ENCODE measurements around the gene HOXB9.

HOXB9 gene

DNA sequence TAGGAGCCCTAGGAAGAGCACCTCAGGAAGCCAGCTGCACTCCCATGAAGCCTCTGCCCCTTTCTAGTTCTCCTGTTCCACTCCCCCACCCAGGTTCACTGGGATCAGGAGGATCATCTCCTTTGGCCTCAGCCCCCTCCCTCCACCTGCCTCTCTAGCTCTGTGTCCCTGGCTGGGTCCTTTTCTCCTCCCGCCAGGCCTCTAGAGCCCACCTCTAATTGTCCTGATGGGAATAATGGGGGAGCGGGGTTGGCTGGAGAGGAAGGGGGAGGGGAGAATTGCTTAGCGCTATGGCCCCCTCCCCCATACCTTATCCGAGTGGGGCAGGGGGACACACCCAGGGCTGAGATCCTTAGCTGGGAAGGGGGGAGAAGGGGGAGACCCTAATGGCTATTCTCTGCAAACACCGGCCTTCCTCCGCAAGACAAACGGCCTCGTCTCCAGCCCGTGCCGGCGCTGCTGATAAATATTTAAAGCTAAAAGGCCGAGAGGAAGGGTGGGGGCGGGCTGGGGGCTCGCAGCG lies 16.3 kb downstream of the HOXB9 start:
- DNase-seq, result no peak

DNA sequence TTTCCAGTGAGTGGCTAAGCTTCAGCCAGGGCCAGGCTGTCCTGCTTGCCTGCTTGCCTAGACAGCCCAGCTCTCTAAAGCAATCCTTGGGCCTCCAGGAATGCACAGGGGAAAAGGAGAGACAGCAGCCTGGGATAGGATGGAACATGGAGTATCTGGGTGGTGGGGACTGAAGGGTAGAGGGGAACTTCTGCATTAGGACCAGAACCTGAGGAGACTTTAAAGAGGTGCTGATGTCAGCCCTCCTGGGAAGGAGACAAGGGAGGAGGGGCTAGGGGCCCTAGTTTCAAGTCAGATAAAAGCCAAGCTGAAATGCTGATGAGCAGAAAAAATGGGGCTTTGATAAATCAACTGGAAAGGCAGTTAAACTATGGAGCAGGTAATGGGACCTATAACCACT lies 17.1 kb downstream of the HOXB9 start:
- no peak for DNase-seq

DNA sequence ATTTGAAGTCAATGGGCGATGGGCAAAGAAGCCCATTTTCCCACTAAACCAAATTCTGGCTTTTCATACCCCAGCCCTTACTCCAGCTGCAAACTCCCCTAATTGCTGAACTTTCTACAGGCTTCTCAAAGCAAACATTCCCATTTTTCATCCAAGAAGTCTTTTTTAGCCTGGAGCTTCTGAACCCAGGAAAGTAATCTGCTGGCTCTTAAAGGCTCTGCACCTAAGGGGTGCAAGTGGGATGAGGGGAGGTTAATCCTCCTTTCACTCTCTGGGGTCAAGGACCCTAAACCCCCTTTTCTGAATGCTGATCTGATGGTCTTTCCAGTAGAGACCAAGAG lies 17.7 kb downstream of the HOXB9 start:
- no peak for DNase-seq

DNA sequence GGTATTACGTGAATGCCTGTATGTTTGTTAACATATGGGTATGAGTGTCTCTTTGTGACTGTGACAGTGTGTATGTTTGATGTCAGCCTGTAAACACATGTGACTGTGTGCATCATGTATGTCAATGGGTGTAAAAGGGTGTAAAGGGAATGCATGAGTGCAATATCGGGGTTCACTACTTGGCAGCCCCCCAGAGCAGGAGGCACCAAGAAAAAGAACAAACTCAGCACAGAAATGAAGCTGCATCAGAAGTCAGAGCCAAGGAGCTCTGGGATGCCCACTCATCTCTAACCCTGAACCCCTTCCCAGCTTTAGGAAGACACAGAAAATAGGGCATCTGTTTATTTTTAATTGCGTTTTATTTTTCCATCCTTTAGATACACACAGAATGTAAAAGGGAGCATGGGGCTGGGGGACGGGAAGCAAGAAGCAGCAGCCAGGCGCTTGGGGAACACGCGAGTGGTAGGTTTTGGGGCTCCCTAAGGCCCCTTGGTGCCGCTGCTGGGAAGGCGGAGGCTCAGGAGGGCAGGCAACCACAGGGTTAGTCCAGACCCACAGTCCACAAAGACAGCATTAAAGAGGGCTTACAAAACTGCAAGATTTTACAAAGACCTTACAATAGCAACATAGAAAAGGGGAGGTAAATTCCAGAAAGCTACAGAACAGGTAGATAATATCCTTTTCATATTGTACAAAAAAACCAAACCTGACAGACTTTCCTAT lies 19.1 kb downstream of the HOXB9 start:
- DNase-seq, result no peak

DNA sequence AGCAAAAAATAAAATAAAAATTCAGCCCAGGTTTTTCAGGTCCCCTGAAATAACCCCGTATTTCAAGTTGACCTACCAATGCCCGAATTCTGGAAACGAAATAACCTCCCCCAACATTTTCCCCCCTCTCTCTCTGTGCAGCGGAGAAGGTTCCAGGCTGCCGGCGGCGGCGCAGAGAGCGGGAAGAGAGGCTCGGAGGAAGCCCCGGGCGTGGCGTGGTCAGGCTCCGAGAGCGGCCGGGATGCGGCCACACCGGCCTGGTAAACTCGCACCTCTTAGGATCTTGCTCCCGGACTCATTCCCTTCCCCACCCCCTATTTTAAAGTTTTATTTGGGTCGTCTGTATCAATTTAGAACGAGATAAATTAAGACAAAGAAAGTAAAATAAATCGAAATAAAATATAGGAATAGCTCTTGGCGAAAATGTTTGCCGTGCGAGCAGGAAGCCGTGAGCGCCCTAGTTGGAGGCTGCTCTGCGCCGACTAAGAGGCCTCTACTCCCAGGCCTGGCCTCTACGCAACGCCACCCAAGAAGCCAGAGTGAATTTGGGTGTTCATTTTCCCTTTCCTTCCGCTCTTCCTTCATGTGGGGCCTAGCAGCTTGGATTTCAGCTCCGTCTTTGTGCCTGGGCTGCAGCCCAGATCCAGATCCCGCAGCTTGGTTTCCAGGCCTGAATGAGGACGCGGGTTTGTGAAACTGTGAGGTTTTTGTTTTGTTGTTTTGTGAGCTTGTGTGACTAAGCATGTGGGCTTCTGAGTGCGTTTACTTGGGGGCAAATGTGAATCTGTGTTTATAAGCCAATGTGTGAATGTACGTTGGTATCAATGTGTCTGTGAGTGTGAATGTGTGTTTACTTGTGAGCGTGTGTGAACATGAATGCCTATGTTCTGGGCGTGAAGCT lies 19.9 kb downstream of the HOXB9 start:
- no peak for DNase-seq

DNA sequence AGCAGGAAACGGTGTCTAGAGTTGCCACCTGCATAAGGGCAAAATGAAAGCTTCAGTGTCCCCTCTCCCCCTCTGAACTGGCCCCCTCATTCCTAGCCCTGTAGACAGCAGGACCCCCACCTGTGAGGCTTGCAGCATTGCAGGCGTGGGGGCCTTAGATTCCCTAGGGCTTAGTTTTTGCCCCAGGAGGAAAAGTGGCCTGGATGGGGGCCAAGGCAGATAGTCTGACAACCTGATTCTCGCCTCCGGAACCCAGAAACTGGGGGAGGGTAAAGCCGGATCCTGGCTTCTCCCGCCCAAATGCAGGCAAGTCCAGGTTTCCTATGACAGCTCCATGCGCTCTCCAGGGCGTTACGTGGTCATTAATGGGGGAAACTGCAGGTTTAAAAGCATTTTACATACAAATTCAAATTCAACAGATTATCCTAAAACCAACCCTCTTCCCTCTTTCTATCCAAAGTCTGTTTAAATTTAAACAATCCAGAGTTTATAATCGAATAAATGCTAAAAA lies 20.7 kb downstream of the HOXB9 start:
- no peak for DNase-seq

DNA sequence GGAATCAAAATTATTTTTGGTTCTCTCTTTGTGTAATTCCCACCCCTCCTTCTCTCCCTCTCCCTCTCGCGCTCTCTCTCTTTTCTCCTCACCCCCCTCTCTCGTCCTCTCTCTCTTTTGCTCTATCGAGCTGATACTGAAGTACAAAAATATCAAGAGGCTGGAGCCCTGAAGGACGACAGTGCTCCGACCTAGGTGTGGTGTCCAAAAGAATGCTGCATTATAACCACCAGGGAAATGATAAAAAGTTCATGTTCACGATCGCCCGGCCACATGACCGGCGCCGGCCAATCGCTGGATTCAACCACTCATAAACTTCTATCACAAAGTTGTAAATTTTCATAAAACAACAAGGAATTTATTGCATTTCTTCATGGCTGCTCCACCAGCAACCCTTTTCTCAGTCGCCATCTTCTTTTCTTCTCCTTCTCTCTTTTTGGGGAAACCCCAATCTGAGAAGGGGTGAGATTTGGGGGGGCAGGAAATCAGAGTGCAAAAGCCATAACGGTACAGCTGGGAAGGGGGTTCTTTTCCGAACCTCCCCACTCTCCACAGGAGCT lies 21.3 kb downstream of the HOXB9 start, which contains the start of gene HOXB6:
TSS of gene HOXB6 (minus strand) at position 217 of the 560 bp plus-strand sequence. CDS start 6,836 bp downstream, outside the sequence.
- no peak for DNase-seq

DNA sequence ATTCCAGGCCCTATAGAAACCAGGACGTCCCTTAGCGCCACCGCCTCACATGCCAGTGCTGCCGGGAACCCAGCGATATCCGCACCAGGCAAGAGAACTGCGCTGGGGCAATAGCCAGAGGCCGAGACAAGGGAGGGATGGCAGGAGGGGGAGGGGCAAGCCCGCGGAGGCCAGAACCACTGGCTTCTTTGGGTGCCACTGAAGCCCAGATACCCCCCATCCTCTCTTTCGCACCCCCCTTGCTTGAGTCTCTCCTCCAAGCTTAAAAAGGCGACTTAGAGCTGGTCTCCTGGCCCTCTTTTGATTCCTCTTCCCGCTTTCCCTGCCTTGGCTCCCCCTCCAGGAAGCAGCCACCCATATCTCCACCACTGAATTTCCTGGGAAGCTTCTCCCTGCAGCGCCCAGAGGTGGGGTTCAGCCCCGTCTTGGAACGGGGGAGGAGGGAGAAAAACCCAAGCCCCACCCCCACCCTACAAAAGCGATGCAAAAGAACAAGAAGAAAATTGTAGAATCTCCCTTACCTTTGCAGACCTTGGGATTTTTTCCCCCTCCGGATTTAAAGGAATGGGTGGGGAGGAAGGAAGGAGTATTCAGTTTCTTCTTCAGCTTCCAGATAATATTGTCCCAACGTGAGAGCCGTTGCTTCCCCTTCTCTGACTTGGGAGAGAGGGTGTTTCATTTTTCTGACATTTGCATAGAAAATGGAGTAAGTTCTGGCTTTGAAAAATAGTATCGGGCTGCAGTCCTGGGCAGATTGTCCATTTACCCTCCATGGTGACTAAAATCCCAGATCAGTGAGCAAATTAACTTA lies 22.0 kb downstream of the HOXB9 start:
- no peak for DNase-seq

DNA sequence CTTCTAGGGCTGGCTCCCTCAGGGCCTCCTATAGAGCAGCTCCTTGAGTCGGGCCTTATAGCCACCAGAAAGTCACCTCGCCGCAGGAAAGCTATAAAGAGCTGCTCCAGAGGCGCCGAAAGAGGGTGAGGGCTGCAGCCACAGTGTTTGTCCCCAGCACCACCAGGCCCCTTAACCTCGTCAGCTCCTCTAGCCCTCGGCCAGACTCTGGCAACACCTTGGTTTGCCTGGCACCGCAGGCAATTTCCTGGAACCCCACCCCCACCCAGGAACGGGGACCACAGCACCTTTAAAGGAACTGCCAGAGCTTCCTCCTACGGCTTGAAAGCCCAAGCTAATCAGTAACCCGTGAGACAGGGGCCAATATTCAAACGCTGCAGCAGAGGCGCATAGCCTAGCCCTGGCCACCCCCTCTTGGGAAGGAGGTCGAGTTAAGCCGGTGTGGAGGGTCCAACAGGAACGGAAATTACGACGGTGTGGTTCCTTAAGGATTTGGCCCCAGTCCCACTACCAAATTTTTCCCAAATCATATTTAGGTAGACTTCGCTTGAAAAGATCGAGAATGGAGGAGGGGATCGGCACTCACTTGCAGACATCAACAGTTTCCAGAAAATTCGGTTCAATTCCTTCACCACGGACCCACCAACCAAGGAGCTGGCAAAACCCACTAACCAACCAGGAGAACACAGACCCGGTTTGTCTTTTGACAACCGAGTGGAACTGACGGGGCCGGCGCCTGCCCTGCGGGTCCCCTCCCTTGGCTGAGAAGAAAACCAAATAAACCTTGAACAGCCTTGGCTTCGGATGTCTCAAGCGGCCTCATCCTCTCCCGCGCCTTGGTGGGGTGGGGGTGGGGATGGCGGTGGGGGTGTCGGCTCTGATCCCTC lies 24.4 kb downstream of the HOXB9 start:
- DNase-seq, result no peak

DNA sequence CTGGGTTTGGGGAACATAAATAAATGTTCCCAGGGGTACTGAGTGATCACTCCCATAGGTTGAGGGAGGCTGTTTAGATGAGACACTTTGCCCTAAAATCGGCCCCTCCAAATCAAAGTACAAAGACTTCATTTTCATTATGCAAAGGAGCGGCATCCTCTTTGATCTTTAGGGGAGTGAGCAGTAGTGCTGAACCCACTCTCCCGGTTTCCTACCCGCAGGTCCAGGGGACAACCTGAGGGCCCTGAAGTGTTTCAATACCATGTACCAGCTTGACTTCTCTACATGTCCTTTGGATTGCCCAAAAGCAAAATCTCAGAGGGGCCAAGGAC lies 25.0 kb downstream of the HOXB9 start:
- DNase-seq, result no peak

DNA sequence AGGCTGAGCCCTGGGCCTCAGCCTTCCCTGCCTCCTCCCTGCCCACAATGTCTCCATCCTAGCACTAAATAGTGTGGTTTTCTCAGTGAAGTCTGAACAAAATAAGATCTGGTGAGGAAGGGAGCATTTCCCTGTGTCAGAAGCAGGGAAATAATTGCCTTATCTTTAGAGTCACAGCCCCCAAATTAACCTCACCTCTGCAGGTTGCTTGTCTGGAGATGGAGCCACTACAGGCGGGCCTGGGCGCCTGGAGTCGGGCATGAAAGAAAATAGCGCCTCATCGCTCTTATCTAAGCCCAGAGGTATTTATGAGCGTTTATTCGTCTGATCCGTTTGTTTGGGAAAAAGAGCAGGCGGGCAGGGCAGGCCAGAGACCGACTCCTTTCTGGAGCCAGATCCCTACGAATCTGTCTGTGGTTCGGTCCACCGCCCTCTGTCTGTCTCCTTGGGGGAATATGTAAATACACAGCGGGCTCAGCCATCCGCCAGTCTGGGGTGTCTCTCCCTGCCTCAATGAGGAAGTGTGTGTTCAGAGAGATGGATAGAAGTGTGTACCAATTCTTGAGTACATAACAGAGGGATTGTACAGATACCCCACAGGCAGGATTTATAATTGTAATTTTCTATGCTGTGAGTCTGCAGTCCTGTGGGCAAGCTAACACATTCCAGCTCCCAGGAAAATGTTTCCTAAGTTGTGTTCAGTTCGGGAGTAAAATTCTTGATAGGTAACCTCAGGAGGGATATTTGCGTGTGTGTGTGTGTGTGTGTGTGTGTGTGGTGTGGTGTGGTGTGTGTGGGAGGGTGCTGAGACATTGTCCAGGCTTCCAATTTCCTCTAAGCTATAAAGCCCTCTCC lies 25.7 kb downstream of the HOXB9 start:
- DNase-seq, result no peak

DNA sequence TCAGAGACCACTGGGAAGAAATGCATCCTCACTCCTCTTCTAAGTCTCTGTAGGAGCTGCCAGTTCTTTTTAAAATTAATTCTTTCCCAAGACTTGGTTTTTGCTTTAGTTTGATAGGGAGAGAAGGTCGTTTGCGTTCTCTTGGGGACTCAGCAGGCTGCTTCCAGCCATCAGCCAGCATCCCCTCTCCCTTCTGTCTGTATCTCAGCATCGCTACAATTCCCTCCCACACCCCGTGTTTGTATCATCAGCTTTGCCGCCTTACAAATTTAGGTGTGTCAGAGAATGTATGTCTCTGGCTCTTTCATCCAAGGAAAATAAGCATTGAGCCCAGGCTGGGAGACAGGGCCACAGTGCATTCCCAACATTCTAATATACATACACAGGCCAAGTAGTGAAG lies 26.8 kb downstream of the HOXB9 start:
- DNase-seq, result no peak

DNA sequence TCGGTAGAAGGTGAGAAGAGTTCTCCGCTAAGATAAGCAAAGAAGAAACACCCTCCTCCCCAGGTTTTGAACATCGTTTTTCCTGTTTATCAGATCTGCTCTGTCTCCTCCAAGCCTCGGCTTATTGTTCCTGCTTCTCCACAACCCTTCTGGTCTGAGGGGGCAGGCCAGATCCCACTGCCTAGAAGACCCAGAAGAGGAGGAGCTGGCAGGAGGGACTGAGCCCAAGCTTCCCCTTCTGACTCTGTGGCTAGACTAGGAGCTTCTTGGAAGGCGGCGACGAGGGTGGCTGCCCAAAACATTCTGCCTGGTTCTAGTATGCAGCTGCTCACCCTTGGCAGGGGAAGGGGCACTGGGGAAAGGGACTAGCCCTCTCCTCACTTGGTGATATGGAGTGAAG lies 27.4 kb downstream of the HOXB9 start:
- no peak for DNase-seq

DNA sequence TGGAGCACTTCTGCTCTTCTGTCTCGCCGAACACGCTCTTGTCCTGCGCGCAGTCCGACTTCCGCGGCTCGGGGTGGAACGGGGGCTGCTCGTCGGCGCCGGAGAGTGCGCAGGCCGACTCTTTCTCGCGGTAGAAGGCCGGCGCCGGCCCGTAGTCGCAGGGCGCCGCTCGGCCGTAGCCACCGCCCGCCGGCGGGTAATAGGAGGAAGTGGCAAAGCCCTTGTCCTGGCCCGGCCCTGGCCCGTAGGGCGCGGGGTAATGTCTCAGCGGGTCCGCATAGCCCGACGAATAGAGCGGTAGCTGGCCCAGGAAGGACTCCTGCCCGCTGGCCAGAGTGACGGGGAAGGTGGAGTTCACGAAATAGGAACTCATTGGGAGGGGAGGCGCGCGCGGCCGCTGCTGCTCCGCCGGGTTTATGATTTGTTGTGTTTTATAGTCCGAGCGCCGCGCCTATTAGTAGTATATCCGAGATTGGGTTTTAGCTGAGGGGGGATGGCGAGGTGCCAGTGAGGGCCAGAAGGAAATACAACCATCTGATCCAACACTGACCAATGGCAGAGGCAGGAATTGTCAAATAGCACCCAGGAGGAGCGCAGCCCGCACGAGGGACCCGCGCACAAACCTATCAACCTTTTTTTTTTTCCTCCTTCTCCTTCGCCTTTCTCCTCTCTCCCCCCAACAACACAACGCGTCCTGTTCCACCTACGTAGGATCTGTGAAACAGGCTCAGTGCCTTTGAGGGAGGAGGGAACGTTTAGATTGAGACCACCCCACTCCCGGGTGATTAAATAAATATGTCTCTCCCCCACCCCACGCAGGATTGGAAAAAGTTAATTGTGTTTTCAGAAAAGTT lies 28.2 kb downstream of the HOXB9 start:
- peak; percentile 35 for DNase-seq

DNA sequence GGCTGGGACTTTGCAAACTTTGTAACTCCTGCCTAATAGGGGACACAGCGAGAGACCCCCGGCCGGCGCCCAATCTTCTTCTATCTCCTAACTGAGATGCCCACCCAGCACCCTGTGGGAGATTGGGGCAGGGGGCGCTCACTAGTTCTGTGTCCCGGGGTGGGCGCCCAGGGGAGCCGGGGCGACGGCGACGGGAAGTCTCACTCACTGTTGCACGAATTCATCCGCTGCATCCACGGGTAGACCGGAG lies 28.7 kb downstream of the HOXB9 start:
- DNase-seq, result no peak

DNA sequence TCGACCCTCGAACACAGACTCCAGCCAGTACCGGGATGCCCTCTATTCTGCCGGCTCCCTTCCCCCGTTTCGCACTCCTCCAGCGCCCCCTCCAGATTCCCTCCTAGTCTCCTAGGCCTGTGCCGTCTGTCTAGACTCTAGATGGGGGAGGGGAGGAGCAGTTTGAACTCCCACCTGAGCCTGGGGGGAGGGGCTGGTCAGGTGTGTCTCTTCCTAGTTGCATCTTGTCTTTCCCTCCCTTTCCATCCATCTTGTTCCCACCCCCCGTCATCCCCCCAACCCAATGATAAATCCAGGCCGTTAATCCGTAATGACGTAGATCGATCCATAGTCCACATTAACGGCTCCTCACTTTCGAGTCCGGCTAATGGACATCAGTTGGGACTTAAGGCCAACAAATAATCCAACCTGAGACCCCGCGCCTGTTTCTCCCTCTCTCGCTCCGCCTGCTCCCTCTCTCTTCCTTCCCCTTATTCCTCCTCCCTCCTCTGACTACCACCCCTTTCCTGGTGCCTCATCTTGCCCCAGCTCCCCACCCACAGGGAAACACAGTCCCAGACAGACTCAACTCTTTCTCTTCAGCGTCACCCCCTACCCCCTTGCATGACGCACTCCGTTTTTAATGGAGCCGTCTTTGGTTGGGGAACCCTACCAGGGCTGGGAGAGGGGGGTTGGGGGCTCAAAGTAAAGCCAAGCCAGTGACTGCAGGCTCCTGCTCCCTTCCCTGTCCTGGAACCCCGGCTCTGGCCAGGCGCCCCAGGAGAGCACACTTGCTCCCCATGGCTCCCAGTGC lies 29.2 kb downstream of the HOXB9 start:
- no peak for DNase-seq

DNA sequence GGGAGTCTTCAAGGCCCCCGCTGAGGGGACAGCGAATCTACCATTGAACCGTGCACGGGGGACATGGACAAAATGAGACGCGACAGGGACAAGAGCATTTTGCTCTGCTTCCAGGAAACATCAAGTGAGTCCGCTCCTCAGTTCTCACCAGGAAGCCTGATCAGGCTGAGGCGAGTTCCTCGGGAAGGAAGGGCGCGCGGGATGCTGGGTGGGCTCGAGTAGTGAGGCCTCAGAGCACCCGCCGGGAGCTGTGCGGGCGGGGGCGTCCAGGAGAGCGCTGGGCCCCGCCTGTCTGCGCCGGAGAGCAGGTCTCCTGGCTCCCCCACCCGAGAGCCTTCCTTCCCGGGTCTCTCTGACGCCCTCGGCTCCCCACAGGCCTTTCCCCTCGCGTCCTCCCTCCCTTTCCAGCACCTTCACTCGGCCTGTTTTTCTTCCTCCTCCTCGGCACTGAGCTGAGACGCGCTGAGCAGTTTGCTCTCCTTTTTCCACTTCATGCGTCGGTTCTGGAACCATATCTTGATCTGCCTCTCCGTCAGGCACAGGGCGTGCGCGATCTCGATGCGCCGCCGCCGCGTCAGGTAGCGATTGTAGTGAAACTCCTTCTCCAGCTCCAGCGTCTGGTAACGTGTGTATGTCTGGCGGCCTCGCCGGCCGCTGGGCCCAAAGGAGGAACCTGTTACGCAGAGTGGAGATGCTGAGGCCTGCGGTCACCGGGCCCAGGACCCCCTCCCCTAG lies 30.0 kb downstream of the HOXB9 start:
- DNase-seq, result no peak

DNA sequence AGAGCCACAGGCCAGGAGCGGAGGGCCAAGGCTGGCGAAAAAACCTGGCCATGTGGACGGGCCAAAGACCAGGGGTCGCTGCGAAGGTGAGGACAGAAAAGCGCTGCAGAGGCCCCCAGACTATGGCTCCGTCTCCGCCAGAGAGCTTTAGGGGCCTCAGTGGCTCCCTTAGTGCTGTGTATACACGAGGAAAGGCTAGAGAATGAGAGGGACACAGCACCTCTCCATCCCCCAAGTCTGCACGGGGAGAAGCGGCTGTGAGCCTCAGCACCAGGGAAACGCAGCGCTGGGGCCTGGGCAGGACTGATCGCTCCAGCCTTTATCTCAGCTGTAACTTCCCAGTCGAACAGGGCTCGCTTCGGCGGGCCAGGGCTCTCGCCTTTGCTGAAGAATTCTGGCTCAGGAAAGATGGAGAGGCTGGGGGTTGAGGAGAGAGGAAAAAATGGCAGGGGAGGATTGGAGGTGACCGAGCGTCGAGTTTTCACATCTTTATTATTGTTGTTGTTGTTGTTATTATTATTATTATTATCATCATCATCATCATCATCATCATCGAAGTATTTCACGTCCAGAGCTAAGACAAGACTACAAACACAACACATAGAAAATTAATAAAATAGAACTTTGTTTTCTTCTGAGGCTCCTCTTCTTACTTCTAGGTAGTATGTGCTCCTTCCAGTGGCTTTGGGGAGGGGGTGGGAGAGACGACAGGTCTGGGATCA lies 30.7 kb downstream of the HOXB9 start:
- DNase-seq, result no peak
